GM21423 (cell line): ENCODE results near the gene SHISA4.
"Not testable (repeated sequence)": the region's sequence is repeated elsewhere in the genome, so short reads cannot be mapped to it uniquely, and the experiment has no call there.

Experiments used
- ATAC-seq: cut with Tn5 transposase; IDR thresholded peaks from one replicate; pipeline ENCODE4 v1.9.1; 2021; ENCODE audit warnings: mild to moderate bottlenecking, moderate library complexity; ENCODE audit not compliant: unreplicated experiment

The SHISA4 gene

GRCh38 chr1:201888282-201889089 is at the start of gene SHISA4:
Gene SHISA4, plus strand, starts transcription at chr1:201888898. Its CDS starts 97 bp downstream, at chr1:201888995.
- ATAC-seq: no peak

- not testable (repeated sequence) for ATAC-seq
Measured at GRCh38 chr1:201839089-201839488, 49.6 kb upstream of the SHISA4 start.

- ATAC-seq: no peak
Measured at GRCh38 chr1:201840055-201840454, 48.6 kb upstream of the SHISA4 start.

- ATAC-seq: no peak
Measured at GRCh38 chr1:201840490-201840889, 48.2 kb upstream of the SHISA4 start.

DNA sequence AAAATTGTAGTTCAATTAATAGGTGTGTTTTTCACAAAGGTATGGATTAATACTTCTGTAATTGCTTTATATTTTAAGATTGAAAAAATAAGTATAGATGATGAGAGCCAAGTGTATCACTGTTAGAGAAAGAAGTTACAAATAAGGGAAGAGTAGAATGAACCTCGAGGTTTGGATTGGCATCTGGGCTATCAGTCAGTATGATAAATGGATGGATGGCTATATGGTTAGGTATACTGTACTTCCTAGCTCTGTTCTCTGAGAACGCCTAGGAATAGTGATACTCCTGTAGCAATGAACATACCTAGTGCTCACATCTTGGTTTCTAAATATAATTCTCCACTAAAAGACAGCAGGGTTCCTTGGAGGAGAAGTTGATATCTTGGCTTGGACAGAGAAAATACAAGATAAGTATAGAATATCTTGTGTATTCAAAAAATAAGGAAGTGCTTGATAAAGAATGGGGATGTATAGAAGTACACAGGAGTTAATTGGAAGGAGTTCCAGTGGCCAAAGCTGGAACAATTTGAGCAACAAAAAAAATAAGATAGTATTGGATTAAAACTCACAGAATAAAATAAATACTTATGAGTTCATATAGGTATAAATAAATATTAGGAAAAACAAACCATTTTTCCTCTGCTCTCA is 47.3 kb upstream of the SHISA4 start:
- no peak for ATAC-seq

GRCh38 chr1:201842472-201843027 is 46.1 kb upstream of the SHISA4 start:
- ATAC-seq: no peak

DNA sequence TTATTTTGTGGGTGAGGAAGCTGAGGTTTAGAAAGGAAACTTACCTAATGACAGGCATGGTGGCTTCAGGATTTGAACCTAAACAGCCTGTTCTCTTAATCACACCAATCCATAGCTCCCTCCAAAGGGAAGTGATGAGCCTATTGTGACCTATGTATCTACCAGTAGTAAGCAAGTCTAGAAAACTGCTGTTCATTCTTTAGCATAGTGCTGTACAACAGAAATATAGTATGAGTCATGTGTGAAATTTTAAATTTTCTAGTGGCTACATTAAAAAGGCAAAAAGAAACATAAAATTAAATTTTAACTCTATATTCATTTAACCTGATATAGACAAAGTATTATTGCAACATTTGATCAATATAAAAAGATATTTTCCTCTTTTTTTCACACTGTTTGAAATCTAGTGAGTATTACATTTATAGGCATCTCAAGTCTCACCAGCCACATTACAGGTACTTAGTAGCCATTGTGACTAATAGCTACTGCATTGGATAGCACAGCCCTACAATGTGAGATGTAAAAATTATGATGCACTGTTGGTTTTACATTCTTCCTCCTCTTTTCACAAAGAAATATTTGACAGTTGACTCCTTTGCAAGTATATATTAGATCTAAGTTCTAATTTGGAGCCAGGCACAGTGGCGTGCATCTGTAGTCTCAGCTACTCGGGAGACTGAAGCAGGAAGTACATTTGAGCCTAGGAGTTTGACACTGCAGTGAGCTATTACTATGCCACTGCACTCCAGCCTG is 43.2 kb upstream of the SHISA4 start:
- ATAC-seq: no peak

DNA sequence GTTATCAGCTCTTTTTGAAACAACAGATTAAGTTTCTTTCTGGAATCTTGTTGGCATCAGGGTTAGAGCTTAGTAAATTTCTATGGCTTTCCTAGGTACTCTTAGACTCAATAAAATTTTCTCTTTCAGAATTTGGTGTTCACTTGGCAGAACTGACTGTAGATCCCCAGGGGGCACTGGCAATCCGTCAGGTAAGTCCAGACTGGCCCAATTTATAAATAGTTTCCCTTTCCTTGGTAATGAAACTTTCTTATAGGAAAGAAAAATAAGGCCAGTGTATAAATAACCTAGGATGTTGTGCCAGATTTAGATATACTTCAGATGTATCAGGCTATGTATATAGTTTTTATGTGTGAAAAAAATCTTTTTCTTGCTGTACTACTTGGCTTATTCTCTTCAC is 41.5 kb upstream of the SHISA4 start:
- ATAC-seq: no peak

DNA sequence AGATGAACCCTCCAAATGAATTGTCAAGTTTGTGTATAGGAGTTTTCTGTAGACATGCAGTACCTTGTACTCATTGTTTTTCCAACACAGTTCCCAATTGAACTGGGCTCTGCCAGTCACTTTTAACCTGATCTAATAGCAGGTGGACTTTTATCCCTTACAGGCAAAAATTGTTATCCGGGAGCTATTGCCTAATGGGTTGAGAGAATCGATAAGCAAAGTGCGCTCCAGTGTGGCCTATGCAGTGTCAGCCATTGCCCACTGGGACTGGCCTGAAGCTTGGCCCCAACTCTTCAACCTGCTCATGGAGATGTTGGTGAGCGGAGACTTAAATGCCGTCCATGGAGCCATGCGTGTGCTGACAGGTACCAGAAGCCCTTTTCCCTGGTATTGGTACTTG is 40.5 kb upstream of the SHISA4 start:
- ATAC-seq: no peak

DNA sequence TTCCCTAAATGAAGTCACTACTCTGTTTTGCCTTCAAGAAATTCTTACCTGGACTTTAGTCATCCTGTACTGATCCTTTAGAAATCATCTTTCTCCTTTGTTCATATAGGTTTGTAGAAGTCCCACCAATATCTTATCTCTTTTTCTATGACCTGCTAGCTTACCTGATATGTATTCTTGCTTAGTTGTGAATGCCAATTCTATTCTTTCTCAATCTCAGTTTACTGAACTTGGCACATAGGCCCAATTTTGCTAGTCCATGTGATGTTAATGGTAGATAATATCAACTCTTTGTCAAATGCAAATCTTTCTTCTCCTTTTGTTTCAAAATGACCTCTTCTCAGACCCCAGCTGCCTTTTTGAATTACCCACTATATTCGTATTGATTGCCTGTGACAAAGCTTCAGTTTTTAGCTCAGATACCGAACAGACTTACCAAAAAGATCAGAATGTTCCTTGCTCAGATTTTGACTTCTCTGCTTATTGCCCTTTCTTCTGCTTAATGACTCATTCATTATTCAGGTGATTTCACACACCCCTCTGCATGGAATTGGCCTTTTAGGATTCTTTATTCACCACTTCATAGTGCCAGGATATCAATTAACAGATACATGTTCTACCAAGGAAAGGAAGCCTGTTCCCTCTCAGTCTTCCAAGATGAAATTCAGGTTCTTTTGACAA is 39.2 kb upstream of the SHISA4 start:
- ATAC-seq: no peak

DNA sequence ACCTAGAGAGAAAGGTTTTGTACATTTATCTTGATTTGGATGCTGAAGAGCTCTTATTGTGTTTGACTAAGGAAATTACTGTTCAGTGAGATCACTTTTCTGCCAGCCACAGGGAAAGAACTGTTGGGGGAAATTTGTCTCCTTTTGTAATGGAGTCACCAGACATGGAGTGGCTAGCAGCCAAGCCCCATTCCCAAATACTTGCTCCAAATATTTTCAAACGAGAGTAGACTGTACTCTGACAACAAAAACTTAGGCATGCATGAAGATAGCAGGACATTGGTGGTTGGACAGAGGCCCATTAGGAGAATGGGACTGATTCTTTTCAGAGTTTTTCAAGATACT is 38.7 kb upstream of the SHISA4 start:
- ATAC-seq: no peak

DNA sequence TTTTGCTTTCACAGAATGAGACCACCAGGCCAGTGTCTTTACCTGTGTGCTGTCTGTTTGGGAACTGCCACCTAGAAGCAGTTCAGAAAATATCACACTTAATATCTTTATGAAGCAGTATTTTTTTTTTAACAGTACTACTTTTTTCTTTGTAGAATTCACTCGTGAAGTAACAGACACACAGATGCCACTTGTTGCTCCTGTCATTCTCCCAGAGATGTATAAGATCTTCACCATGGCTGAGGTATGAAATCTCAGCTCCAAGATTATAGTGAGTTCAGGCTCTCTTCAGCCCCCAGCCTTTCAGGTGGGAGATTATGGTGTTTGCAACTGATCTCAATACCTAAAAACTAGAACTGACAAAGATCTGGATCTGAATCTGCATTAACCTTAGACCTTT is 36.7 kb upstream of the SHISA4 start:
- no peak for ATAC-seq

DNA sequence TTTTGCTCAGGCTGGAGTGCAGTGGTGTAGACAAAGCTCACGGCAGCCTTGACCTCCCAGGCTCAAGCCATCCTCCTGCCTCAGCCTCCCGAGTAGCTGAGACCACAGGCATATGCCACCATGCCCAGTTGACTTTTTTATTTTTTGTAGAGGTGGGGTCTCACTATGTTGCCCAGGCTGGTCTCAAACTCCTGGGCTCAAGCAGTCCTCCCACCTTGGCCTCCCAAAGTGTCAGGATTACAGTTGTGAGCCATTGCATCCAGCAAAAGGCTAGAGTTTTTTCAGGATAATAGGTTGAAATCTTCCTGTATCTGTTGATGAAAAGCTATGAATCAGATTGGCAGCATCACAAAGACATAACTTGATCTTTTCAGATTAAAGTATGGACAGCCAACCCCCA is 32.0 kb upstream of the SHISA4 start:
- not testable (repeated sequence) for ATAC-seq

- no peak for ATAC-seq
Measured at GRCh38 chr1:201859424-201859823, 29.3 kb upstream of the SHISA4 start.

DNA sequence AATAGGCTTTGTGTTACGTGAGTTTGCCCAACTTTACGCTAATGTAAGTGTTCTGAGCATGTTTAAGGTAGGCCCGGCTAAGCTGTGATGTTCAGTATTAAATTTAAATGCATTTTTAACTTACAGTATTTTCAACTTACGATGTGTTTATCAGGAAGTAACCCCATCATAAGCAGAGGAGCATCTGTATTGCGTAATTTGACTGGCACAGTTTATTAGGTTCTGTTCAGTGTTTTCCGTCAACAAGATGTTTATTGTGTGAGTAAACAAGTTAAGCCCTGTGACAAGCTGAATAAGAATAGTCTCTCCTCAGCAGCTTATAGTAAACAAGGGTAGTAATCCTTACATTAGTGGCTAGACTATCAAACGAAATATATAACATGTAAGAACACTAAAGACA is 27.2 kb upstream of the SHISA4 start:
- no peak for ATAC-seq

DNA sequence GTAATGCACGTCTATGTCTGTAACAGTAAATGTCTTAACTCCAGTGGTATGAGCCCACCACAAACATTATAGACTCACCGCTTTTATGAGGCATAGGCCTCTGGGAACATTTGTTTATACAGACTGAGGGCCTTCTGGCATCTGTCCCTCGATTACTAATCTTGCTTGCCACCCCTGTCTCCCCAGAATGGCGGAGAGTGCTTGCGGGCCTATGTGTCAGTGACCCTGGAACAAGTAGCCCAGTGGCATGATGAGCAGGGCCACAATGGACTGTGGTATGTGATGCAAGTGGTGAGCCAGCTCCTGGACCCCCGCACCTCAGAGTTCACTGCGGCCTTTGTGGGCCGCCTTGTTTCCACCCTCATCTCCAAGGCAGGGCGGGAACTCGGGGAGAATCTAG is 18.3 kb upstream of the SHISA4 start:
- no peak for ATAC-seq

DNA sequence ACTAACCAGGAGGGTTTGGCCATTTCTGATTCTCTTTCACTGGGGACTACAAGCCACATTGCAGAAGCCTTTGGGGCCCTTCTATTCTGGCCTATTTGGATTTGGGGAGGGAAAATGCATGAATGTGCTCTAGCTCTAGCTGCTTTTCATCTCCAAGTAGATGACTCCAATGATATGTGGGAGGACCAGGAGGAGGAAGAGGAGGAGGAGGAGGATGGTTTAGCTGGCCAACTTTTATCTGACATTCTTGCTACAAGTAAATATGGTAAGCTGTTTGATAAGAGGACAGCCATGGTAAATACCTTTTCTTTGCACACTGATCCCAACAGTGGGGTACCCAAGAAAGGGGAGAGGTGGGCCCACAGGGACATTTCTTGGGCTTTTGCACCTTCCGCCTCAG is 14.0 kb upstream of the SHISA4 start:
- ATAC-seq: no peak

- ATAC-seq: no peak
Measured at GRCh38 chr1:201876148-201876818, 12.4 kb upstream of the SHISA4 start.

DNA sequence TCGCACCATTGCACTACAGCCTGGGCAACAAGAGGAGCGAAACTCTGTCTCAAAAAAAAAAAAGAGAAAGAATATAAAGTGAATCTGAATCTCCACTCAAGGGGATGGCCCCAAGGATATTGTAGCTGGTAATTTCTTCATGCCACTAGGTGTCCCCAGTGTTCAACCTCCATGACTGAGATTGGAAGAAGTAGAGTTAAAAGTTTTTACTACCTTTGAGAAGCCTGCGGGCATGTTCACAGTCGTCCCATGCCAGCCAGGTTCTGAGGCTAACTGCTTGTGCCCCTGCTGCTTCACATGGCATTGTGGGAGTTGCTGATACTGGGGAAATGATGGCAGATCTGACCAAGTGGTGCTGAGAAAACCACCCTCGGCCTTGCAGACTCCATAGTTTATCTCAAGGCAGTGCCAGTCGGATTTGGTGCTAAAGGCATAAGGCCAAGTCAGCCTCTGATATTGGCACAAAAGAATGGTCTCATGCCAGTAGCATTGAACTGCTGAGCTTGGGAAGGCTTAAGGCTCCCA is 10.8 kb upstream of the SHISA4 start:
- ATAC-seq: no peak

GRCh38 chr1:201880928-201881571 is 7.6 kb upstream of the SHISA4 start:
- ATAC-seq: no peak
